ENCODE results near the gene DACH1. TPM values are rescaled to one million over a fixed set of nuclear protein-coding genes. Genes with fewer than 3 reads are reported as not detected.
A peak's percentile ranks its signal among the peaks of the same experiment; 100 is the strongest.

The DACH1 gene
- total and polyA plus RNA-seq, 12 donors, result 1.2 to 5.2 (median 2.6) TPM

DNA sequence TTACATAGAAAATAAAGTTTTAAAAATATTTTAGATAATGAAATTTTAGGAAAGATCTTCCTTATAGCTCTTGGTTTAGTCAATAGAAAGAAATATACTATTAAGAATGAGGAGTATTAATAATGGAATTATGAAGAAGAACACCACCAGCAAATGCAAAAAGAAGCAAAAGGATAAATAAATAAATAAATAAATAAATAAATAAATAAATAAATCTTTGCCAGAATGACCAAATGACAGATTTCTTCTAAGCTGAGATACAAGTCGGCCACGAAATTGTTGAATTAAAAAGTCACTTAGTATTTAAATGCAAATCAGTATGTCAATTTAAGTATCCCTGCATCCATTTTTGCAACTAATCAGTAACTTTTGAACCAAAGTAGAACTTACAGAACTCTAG, 95.9 kb downstream of the DACH1 start:
- intact Hi-C loops (cut with DNase I), result loop anchor here in 1 of 10 donors (10.0 kb wide), 1 partner anchor 94 kb away; the partner anchor contains the start of gene DACH1
- no peaks in the 10 kb centered on the region for H3K27me3 ChIP-seq
- no peaks in the 10 kb centered on the region for H3K9me3 ChIP-seq
- no peak for DNase-seq
- no peak overlapping the region for H3K4me3 ChIP-seq
- H3K4me1 ChIP-seq, result peaks cover 0 to 23% (median 0%) of the 10 kb centered on the region in 9 donors
- 88 to 96% methylated on average over 2 of the region's 2 CpGs for WGBS, 2 donors
- TF ChIP-seq, protein P1, sequence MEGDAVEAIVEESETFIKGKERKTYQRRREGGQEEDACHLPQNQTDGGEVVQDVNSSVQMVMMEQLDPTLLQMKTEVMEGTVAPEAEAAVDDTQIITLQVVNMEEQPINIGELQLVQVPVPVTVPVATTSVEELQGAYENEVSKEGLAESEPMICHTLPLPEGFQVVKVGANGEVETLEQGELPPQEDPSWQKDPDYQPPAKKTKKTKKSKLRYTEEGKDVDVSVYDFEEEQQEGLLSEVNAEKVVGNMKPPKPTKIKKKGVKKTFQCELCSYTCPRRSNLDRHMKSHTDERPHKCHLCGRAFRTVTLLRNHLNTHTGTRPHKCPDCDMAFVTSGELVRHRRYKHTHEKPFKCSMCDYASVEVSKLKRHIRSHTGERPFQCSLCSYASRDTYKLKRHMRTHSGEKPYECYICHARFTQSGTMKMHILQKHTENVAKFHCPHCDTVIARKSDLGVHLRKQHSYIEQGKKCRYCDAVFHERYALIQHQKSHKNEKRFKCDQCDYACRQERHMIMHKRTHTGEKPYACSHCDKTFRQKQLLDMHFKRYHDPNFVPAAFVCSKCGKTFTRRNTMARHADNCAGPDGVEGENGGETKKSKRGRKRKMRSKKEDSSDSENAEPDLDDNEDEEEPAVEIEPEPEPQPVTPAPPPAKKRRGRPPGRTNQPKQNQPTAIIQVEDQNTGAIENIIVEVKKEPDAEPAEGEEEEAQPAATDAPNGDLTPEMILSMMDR (IDR thresholded peaks at IDR 0.05), result no peak
- H3K27ac ChIP-seq, result no peak overlapping the region
- ATAC-seq, result no peak
- no peaks in the 10 kb centered on the region for H3K36me3 ChIP-seq

DNA sequence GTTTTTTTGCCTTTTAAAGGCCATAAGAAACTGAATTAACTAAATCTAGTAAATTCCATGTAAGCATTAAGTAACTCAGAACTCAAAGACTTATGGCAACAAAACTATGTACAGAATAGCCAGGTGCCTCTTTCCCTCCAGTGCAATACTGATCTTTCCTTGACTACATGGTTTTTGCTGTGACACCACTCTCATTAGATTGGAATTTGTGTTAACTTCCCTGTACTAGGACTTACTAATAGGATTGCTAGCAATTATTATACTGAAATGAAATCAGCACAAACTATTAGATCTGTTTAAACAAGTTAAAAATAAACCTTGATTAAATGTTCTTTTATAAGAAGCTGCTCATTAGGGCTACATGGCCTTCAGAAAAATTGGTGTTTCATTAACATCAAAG, 96.3 kb downstream of the DACH1 start:
- TF ChIP-seq, protein P1 (IDR thresholded peaks at IDR 0.05), result no peak
- Histone ChIP-seq H3K9me3 (no peaks in the 10 kb centered on the region), H3K4me1 (peaks cover 0 to 19% (median 0%) of the 10 kb centered on the region in 9 donors), H3K27ac (no peak overlapping the region), H3K36me3 (no peaks in the 10 kb centered on the region), H3K27me3 (no peaks in the 10 kb centered on the region), H3K4me3 (no peak overlapping the region)
- DNase-seq (no peak), ATAC-seq (no peak)
- intact Hi-C loops (cut with DNase I), result loop anchor here in 1 of 10 donors (10.0 kb wide), 1 partner anchor 94 kb away; the partner anchor contains the start of gene DACH1

- TF ChIP-seq, protein P1 (IDR thresholded peaks at IDR 0.05), result no peak
- ATAC-seq (no peak), DNase-seq (no peak)
- Histone ChIP-seq H3K27ac (no peak overlapping the region), H3K4me3 (no peak overlapping the region), H3K27me3 (no peaks in the 10 kb centered on the region), H3K4me1 (peaks cover 0 to 15% (median 0%) of the 10 kb centered on the region in 9 donors), H3K36me3 (no peaks in the 10 kb centered on the region), H3K9me3 (no peaks in the 10 kb centered on the region)
- intact Hi-C loops (cut with DNase I), result no loop called here
These were observed 98.1 kb downstream of the DACH1 start for GRCh38 chr13:71768881-71769280.

DNA sequence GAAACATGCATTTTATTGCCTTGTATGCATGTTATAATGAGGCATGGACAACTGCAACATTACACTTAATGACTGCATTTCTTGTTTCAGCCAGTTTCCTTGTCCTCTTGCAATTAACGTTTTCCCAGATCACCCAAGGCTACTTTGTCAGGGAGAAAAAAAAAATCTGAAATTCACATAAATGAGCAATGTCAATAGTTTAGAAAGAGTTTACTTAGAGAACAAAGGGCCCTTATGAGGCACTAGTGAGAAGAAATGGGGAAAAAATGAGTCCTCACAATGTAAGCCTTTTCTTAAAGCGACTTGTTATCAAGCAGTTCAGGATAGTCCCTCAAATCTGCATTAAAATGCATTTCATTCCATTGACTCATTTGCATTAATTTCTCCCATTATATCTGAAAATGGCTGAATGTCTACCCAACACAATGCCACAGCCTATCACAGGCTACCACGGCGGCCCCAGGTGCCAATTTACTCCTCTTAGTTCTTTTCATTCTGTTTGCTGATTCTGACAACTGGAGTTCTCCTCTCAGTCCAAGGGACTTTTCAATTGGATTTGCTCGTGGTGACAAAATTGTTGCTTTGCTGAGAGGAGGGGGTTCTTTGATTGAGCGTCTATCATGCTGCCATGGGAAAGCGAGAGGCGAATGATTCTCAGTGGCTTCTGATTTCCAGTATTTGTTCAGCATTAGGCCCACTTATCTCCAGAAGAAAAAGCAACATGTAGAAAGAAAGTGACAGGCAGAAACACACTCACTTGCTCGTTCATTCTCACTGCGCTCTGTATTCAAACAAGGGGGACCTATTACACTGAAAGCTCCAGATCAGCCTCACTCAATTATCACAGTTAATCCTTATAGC, 107.1 kb downstream of the DACH1 start:
- no peak for ATAC-seq
- no peaks in the 10 kb centered on the region for H3K36me3 ChIP-seq
- H3K4me1 ChIP-seq, result peaks cover 0 to 19% (median 7%) of the 10 kb centered on the region in 9 donors
- WGBS, 2 donors, result 75 to 78% methylated on average over 10 of the region's 10 CpGs
- intact Hi-C loops (cut with DNase I), result loop anchor here in 1 of 10 donors (10.0 kb wide), 1 partner anchor 105 kb away; the partner anchor contains the start of gene DACH1
- H3K27me3 ChIP-seq, result no peaks in the 10 kb centered on the region
- no peaks in the 10 kb centered on the region for H3K9me3 ChIP-seq
- TF ChIP-seq, protein P1 (IDR thresholded peaks at IDR 0.05), result no peak
- no peak overlapping the region for H3K4me3 ChIP-seq
- H3K27ac ChIP-seq, result peak overlapping the region in 1 of 10 donors; percentile 2
- DNase-seq, result no peak

All from heart right ventricle (tissue), 16 donors.